Vagina (tissue), 2 donors: ENCODE measurements around the gene NXPE3. TPM values are rescaled to one million over a fixed set of nuclear protein-coding genes. Genes with fewer than 3 reads are reported as not detected.

Source experiments
- DNase-seq, 2 donors: peaks; one replicate each; pipeline ENCODE4 v3.0.0-alpha.2; 2017; ENCODE audit errors: extremely low spot score in 2 of 2
- H3K27ac ChIP-seq: fragments of 200-600 bp; sonication (generic); one replicate; pipeline ENCODE4 v1.5.1; 2019
- H3K27me3 ChIP-seq: fragments of 200-600 bp; sonication (generic); one replicate; pipeline ENCODE4 v1.5.1; 2019
- H3K36me3 ChIP-seq, 2 donors: fragments of 200-600 bp; sonication (generic); one replicate each; pipeline ENCODE4 v1.5.1; 2017 to 2019
- H3K4me1 ChIP-seq: fragments of 200-600 bp; sonication (generic); one replicate; pipeline ENCODE4 v1.5.1; 2019
- H3K4me3 ChIP-seq, 2 donors: fragments of 200-600 bp; sonication (generic); 1 replicate in 1 of 2; 2 replicates in 1 of 2; pipeline ENCODE4 v1.5.1; 2016 to 2019
- H3K9me3 ChIP-seq: fragments of 200-600 bp; sonication (generic); one replicate; pipeline ENCODE4 v1.5.1; 2019
- CTCF ChIP-seq, 3 experiments: fragments of 450-650 bp in 2 of 3; fragments of 200-600 bp in 1 of 3; sonication (generic) in 1 of 3; IDR thresholded peaks; one replicate each; pipeline ENCODE4 v1.5.1; 2017 to 2019; ENCODE audit warnings: antibody characterized with exemption in 3 of 3, mild to moderate bottlenecking in 2 of 3, moderate library complexity in 2 of 3
- POLR2A ChIP-seq, 2 donors: fragments of 450-650 bp; IDR thresholded peaks; one replicate each; pipeline ENCODE4 v1.6.1; 2017; ENCODE audit warnings: antibody characterized with exemption in 2 of 2, mild to moderate bottlenecking in 2 of 2, moderate library complexity in 2 of 2
- POLR2AphosphoS5 ChIP-seq, 2 donors: sonication (generic); formaldehyde crosslinking; IDR thresholded peaks; one replicate each; pipeline ENCODE4 v1.9.0; 2017; ENCODE audit warnings: antibody characterized with exemption in 2 of 2, mild to moderate bottlenecking in 2 of 2, low read depth in 1 of 2; ENCODE audit not compliant: insufficient read depth in 1 of 2
- intact Hi-C: fragments of 100-400 bp; cut with DNase I; formaldehyde crosslinking; loops from one replicate; pipeline ENCODE4 v1.15.1; 2023
- total RNA-seq: library from RNA; depleted of rRNA; stranded (reverse); fragments of >200 nt; gene quantifications from one replicate; pipeline ENCODE4 v1.2.3, GENCODE V29; 2016

Gene NXPE3
- total RNA-seq, 1 donor from 2014 or later = 13.3 TPM

DNA sequence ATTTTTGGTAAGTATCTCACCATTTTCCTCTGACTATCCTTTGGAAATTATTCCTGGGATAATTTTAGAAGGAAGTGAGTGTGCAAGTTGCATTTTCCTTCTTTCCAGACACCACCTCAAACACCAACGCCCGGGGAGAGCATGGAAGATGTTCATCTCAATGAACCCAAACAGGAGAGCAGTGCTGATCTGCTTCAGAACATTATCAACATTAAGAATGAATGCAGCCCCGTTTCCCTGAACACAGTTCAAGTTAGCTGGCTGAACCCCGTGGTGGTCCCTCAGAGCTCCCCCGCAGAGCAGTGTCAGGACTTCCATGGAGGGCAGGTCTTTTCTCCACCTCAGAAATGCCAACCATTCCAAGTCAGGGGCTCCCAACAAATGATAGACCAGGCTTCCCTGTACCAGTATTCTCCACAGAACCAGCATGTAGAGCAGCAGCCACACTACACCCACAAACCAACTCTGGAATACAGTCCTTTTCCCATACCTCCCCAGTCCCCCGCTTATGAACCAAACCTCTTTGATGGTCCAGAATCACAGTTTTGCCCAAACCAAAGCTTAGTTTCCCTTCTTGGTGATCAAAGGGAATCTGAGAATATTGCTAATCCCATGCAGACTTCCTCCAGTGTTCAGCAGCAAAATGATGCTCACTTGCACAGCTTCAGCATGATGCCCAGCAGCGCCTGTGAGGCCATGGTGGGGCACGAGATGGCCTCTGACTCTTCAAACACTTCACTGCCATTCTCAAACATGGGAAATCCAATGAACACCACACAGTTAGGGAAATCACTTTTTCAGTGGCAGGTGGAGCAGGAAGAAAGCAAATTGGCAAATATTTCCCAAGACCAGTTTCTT lies 74.2 kb downstream of the NXPE3 start:
- intact Hi-C loops = no loop called here
- no peaks in the 10 kb centered on the region for H3K9me3 ChIP-seq
- peaks cover 0 to 62% of the 10 kb centered on the region in 2 donors for H3K36me3 ChIP-seq
- H3K27ac ChIP-seq = no peak overlapping the region
- H3K27me3 ChIP-seq = no peaks in the 10 kb centered on the region
- DNase-seq = no peak
- TF ChIP-seq CTCF (IDR thresholded peaks at IDR 0.05) (no peak), POLR2A (IDR thresholded peaks at IDR 0.05) (no peak), POLR2AphosphoS5 (IDR thresholded peaks at IDR 0.05; ENCODE audit: insufficient read depth in 1 of 2, low read depth in 1 of 2) (no peak)
- no peak overlapping the region for H3K4me3 ChIP-seq
- peaks cover 31% of the 10 kb centered on the region for H3K4me1 ChIP-seq

DNA sequence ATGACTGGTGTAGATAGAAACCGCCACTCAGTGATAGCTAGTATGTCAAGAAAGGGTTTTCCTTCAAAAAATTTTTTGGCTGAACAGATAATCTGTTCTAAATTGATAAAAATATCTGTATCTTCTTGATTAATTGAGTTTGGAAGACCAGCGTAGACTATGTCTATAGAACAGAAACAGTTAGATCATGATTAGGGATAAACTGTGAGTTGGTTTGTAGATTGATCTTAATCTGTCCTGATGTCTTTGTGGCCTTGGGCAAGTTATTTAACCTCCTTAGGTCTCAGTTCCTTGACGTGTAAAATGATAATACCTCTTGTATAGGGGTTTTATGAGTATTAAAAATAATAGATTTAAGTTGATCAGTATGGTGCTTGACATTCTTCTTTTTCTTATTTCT lies 75.0 kb downstream of the NXPE3 start:
- no peaks in the 10 kb centered on the region for H3K9me3 ChIP-seq
- intact Hi-C loops = no loop called here
- no peak overlapping the region for H3K4me3 ChIP-seq
- peaks cover 25% of the 10 kb centered on the region for H3K4me1 ChIP-seq
- TF ChIP-seq CTCF (IDR thresholded peaks at IDR 0.05) (no peak), POLR2A (IDR thresholded peaks at IDR 0.05) (no peak), POLR2AphosphoS5 (IDR thresholded peaks at IDR 0.05; ENCODE audit: insufficient read depth in 1 of 2, low read depth in 1 of 2) (no peak)
- DNase-seq = no peak
- H3K27ac ChIP-seq = no peak overlapping the region
- peaks cover 0 to 70% of the 10 kb centered on the region in 2 donors for H3K36me3 ChIP-seq
- no peaks in the 10 kb centered on the region for H3K27me3 ChIP-seq

DNA sequence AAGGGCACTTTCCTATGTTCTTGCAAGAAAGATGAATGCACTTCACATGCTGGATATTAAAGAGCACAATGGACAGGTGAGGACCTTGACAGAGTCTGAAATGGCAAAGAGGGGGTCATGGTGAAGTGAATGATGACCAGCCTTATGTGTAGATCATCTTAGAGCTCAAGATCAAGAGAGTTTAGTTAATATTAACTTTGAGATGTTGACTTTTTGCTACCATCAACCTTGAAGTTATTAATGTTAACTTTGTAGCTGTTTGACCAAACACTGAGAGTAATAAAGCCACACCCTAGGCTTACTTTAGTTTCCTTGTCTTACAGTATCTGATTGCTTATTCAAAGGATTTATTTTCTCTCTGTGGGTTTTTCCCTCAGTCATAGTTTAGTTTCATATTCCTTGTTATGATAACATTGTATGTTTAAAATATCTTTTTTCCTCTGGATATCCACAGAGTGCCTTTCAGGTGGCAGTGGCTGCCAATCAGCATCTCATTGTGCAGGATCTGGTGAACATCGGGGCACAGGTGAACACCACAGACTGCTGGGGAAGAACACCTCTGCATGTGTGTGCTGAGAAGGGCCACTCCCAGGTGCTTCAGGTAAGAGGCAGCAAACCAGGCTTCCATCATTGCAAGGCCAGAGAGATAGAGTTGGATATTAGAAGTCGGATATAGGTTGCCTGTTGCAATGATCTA lies 75.7 kb downstream of the NXPE3 start:
- Histone ChIP-seq H3K4me3 (no peak overlapping the region), H3K9me3 (no peaks in the 10 kb centered on the region), H3K4me1 (peaks cover 25% of the 10 kb centered on the region), H3K27ac (no peak overlapping the region), H3K36me3 (peaks cover 0 to 77% of the 10 kb centered on the region in 2 donors), H3K27me3 (no peaks in the 10 kb centered on the region)
- intact Hi-C loops = no loop called here
- no peak for DNase-seq
- no peak for TF ChIP-seq POLR2AphosphoS5 (IDR thresholded peaks at IDR 0.05; ENCODE audit: insufficient read depth in 1 of 2, low read depth in 1 of 2)
- TF ChIP-seq POLR2A (IDR thresholded peaks at IDR 0.05) = no peak
- no peak for TF ChIP-seq CTCF (IDR thresholded peaks at IDR 0.05)

GRCh38 chr3:101857301-101857741 lies 78.3 kb downstream of the NXPE3 start:
- TF ChIP-seq POLR2AphosphoS5 (IDR thresholded peaks at IDR 0.05; ENCODE audit: insufficient read depth in 1 of 2, low read depth in 1 of 2) (no peak), POLR2A (IDR thresholded peaks at IDR 0.05) (no peak), CTCF (IDR thresholded peaks at IDR 0.05) (no peak)
- no peaks in the 10 kb centered on the region for H3K27me3 ChIP-seq
- H3K4me3 ChIP-seq = no peak overlapping the region
- H3K9me3 ChIP-seq = no peaks in the 10 kb centered on the region
- intact Hi-C loops = no loop called here
- DNase-seq = no peak
- peaks cover 0 to 94% of the 10 kb centered on the region in 2 donors for H3K36me3 ChIP-seq
- H3K27ac ChIP-seq = no peak overlapping the region
- H3K4me1 ChIP-seq = peaks cover 18% of the 10 kb centered on the region
